H1 (cell line): ENCODE results near the gene LHFPL3. TPM values are rescaled to one million over a fixed set of nuclear protein-coding genes. Genes with fewer than 3 reads are reported as not detected.

Experiments used
- CTCF ChIA-PET: fragments of 300-600 bp; sonication (Branson Sonifier 250); formaldehyde crosslinking; loops from one replicate; lab custom pipeline; 2021; ENCODE audit not compliant: partially characterized antibody; lab: Charles Lee
- POLR2A ChIA-PET: fragments of 300-600 bp; sonication (Branson Sonifier 250); formaldehyde crosslinking; loops from one replicate; lab custom pipeline; 2021; ENCODE audit warnings: inconsistent platforms; ENCODE audit not compliant: partially characterized antibody; lab: Charles Lee
- DNase-seq, 2 experiments: peaks; one replicate each; pipeline versions ENCODE4 v3.0.0 to v3.0.0-alpha.2; 2010 to 2022; ENCODE audit warnings: low spot score in 2 of 2, low read depth in 1 of 2, mixed read lengths in 1 of 2
- FAIRE-seq: peaks from 2 replicates; lab custom pipeline; 2011; peaks lifted over from hg19 to GRCh38; lab: Jason Lieb, UNC
- H2AFZ ChIP-seq: 2 replicates; pipeline ENCODE4 v1.8.1; 2012; ENCODE audit warnings: low read length, inconsistent platforms
- H2AK5ac ChIP-seq: 2 replicates; pipeline ENCODE4 v1.6.1; 2013; ENCODE audit warnings: low read depth, low read length
- H2BK120ac ChIP-seq: replicated peaks from 2 replicates; pipeline ENCODE3; 2013; ENCODE audit warnings: low read depth, low read length, inconsistent platforms
- H2BK12ac ChIP-seq: 2 replicates; pipeline ENCODE4 v1.6.1; 2013; ENCODE audit warnings: low read depth, low read length
- H2BK15ac ChIP-seq: 2 replicates; pipeline ENCODE4 v1.6.1; 2013; ENCODE audit warnings: low read length
- H2BK20ac ChIP-seq: 2 replicates; pipeline ENCODE4 v1.6.1; 2013; ENCODE audit warnings: low read length
- H2BK5ac ChIP-seq: 2 replicates; pipeline ENCODE4 v1.6.1; 2013; ENCODE audit warnings: low read depth, low read length
- H3K14ac ChIP-seq: 2 replicates; pipeline ENCODE4 v1.6.1; 2013; ENCODE audit warnings: inconsistent platforms; ENCODE audit not compliant: insufficient read length
- H3K18ac ChIP-seq: 2 replicates; pipeline ENCODE4 v1.6.1; 2013; ENCODE audit warnings: low read length; ENCODE audit errors: extremely low read depth
- H3K23ac ChIP-seq: 2 replicates; pipeline ENCODE4 v1.6.1; 2013; ENCODE audit warnings: inconsistent platforms; ENCODE audit not compliant: insufficient read length
- H3K23me2 ChIP-seq: 2 replicates; pipeline ENCODE4 v1.6.1; 2013; ENCODE audit warnings: low read depth, low read length
- H3K27ac ChIP-seq: 2 replicates; pipeline ENCODE4 v1.6.1; 2011; ENCODE audit warnings: low read depth, low read length, inconsistent platforms
- H3K27me3 ChIP-seq, 4 experiments: replicated peaks in 1 of 4; 1 replicate in 1 of 4; 2 replicates in 3 of 4; pipeline versions ENCODE4 v1.6.1 to v1.8.1; 2011 to 2013; ENCODE audit warnings: low read length in 3 of 4, mild to moderate bottlenecking in 3 of 4, inconsistent platforms in 2 of 4, mixed read lengths in 2 of 4, moderate library complexity in 1 of 4; ENCODE audit not compliant: control insufficient read depth in 3 of 4, insufficient read depth in 3 of 4; ENCODE audit errors: extremely low read depth in 1 of 4
- H3K36me3 ChIP-seq, 4 experiments: 2 replicates each; pipeline versions ENCODE4 v1.6.1 to v1.8.1; 2011 to 2013; ENCODE audit warnings: mild to moderate bottlenecking in 4 of 4, low read length in 3 of 4, moderate library complexity in 2 of 4, control low read depth in 1 of 4, inconsistent platforms in 1 of 4; ENCODE audit not compliant: insufficient read depth in 4 of 4, control insufficient read depth in 2 of 4
- H3K4ac ChIP-seq: replicated peaks from 2 replicates; pipeline ENCODE3; 2013; ENCODE audit warnings: low read length, low read depth, mixed read lengths, inconsistent platforms; ENCODE audit not compliant: insufficient read length
- H3K4me1 ChIP-seq, 4 experiments: replicated peaks in 1 of 4; 1 replicate in 1 of 4; 2 replicates in 3 of 4; pipeline versions ENCODE4 v1.6.1 to v1.8.1; 2011 to 2013; ENCODE audit warnings: low read length in 3 of 4, inconsistent platforms in 2 of 4, mixed read lengths in 1 of 4; ENCODE audit not compliant: insufficient read depth in 4 of 4, control insufficient read depth in 3 of 4
- H3K4me2 ChIP-seq, 2 experiments: 2 replicates each; pipeline versions ENCODE4 v1.6.1 to v1.8.1; 2011 to 2013; ENCODE audit warnings: low read depth in 2 of 2, low read length in 2 of 2, control low read depth in 1 of 2, inconsistent platforms in 1 of 2, mild to moderate bottlenecking in 1 of 2; ENCODE audit not compliant: insufficient read depth in 1 of 2
- H3K4me3 ChIP-seq, 4 experiments: fragments of 200-600, 300-600 bp in 1 of 4; sonication (generic), shearing (Covaris generic), sonication (Bioruptor Twin) in 1 of 4; 2 replicates each; pipeline versions ENCODE4 v1.5.1 to v1.8.1; 2011 to 2016; ENCODE audit warnings: low read length in 4 of 4, low read depth in 3 of 4, control low read depth in 2 of 4, inconsistent platforms in 2 of 4, mild to moderate bottlenecking in 2 of 4, mixed read lengths in 1 of 4, moderate library complexity in 1 of 4; ENCODE audit not compliant: insufficient read depth in 2 of 4; ENCODE audit errors: extremely low read depth in 1 of 4
- H3K56ac ChIP-seq: replicated peaks from 2 replicates; pipeline ENCODE3; 2013; ENCODE audit warnings: low read depth, mild to moderate bottlenecking, mixed read lengths, low read length, inconsistent platforms; ENCODE audit not compliant: insufficient read length
- H3K79me1 ChIP-seq: 2 replicates; pipeline ENCODE4 v1.6.1; 2013; ENCODE audit warnings: low read depth, low read length, control low read depth
- H3K79me2 ChIP-seq, 2 experiments: 2 replicates each; pipeline versions ENCODE4 v1.6.1 to v1.8.1; 2012 to 2013; ENCODE audit warnings: low read length in 2 of 2, mild to moderate bottlenecking in 2 of 2, inconsistent platforms in 1 of 2; ENCODE audit not compliant: insufficient read depth in 2 of 2, control insufficient read depth in 1 of 2
- H3K9ac ChIP-seq, 4 experiments: replicated peaks in 1 of 4; 1 replicate in 1 of 4; 2 replicates in 3 of 4; pipeline versions ENCODE4 v1.6.1 to v1.8.1; 2011 to 2013; ENCODE audit warnings: low read depth in 3 of 4, low read length in 3 of 4, control low read depth in 2 of 4, mild to moderate bottlenecking in 2 of 4, moderate library complexity in 2 of 4, inconsistent platforms in 1 of 4; ENCODE audit errors: extremely low read depth in 1 of 4
- H3K9me3 ChIP-seq, 2 experiments: 2 replicates each; pipeline versions ENCODE4 v1.6.1 to v1.8.1; 2012 to 2013; ENCODE audit warnings: mild to moderate bottlenecking in 2 of 2, moderate library complexity in 2 of 2, control low read depth in 1 of 2, inconsistent platforms in 1 of 2, low read depth in 1 of 2, low read length in 1 of 2, mixed read lengths in 1 of 2; ENCODE audit not compliant: insufficient read depth in 2 of 2
- H4K20me1 ChIP-seq, 2 experiments: replicated peaks in 1 of 2; 2 replicates each; pipeline versions ENCODE3 to v1.8.1; 2011 to 2013; ENCODE audit warnings: inconsistent platforms in 2 of 2, low read length in 2 of 2, mild to moderate bottlenecking in 1 of 2; ENCODE audit not compliant: insufficient read depth in 2 of 2, control insufficient read depth in 1 of 2
- H4K5ac ChIP-seq: 2 replicates; pipeline ENCODE4 v1.6.1; 2013; ENCODE audit warnings: low read length, low read depth, mixed read lengths, inconsistent platforms; ENCODE audit not compliant: insufficient read length
- H4K8ac ChIP-seq: 2 replicates; pipeline ENCODE4 v1.8.0; 2013; ENCODE audit warnings: mild to moderate bottlenecking, moderate library complexity, low read length, inconsistent platforms; ENCODE audit not compliant: insufficient read depth; ENCODE audit errors: extremely low read depth
- H4K91ac ChIP-seq: replicated peaks from 2 replicates; pipeline ENCODE3; 2013; ENCODE audit warnings: low read length, mixed read lengths, inconsistent platforms; ENCODE audit not compliant: insufficient read length
- BCL11A ChIP-seq, 2 experiments: IDR thresholded peaks; one replicate each; pipeline ENCODE4 v1.6.1; 2011; ENCODE audit warnings: low read depth in 2 of 2, low read length in 2 of 2, mild to moderate bottlenecking in 2 of 2
- EZH2 ChIP-seq: fragments of 200-600 bp; sonication (generic); IDR thresholded peaks from 2 replicates; pipeline ENCODE4 v1.7.1; 2012; ENCODE audit warnings: low read depth, mild to moderate bottlenecking, moderate library complexity, low read length, inconsistent platforms; ENCODE audit not compliant: severe bottlenecking
- KDM1A ChIP-seq: fragments of 200-600, 300-600 bp; sonication (generic); IDR thresholded peaks from 2 replicates; pipeline ENCODE4 v1.7.1; 2016; ENCODE audit warnings: mild to moderate bottlenecking, low read length, borderline replicate concordance
- RFX5 ChIP-seq: IDR thresholded peaks from 2 replicates; pipeline ENCODE4 v1.6.1; 2011; ENCODE audit warnings: low read depth, low read length, improper control_type of control experiment, borderline replicate concordance
- SAP30 ChIP-seq: fragments of 300-600 bp; sonication (generic); IDR thresholded peaks from 2 replicates; pipeline ENCODE4 v1.7.1; 2012; ENCODE audit warnings: low read length, moderate library complexity, mild to moderate bottlenecking, inconsistent platforms; ENCODE audit not compliant: insufficient read depth, insufficient replicate concordance
- SIN3A ChIP-seq, 2 experiments: IDR thresholded peaks in 1 of 2; conservative IDR thresholded peaks in 1 of 2; 2 replicates each; pipeline ENCODE4 v1.6.1; 2011 to 2012; ENCODE audit warnings: low read length in 2 of 2, improper control_type of control experiment in 1 of 2, low read depth in 1 of 2, mild to moderate bottlenecking in 1 of 2
- SP4 ChIP-seq: IDR thresholded peaks from 2 replicates; pipeline ENCODE4 v1.6.1; 2012; ENCODE audit warnings: low read length, inconsistent platforms
- TEAD4 ChIP-seq: IDR thresholded peaks from 2 replicates; pipeline ENCODE4 v1.6.1; 2012; ENCODE audit warnings: low read depth, low read length, inconsistent platforms, mixed read lengths
- WGBS, 2 experiments: shearing (Covaris generic) in 1 of 2; methylation state at CpG; one replicate each; pipeline versions ENCODE4 v1.1.6 to v1.1.7; 2013 to 2015; ENCODE audit warnings: low lambda C conversion rate in 2 of 2, mixed read lengths in 2 of 2, inconsistent platforms in 1 of 2, low coverage in 1 of 2, missing lambda C conversion rate in 1 of 2; ENCODE audit not compliant: insufficient replicate concordance in 2 of 2, insufficient coverage in 1 of 2, insufficient read length in 1 of 2; ENCODE audit errors: extremely low coverage in 1 of 2, missing lambda C conversion rate in 1 of 2; 5-methylcytosine and 5-hydroxymethylcytosine counted together
- polyA plus RNA-seq, 7 experiments: library from polyadenylated mRNA; depleted of rRNA in 3 of 7; stranded (reverse) in 5 of 7; unstranded in 2 of 7; fragments of >200 nt in 5 of 7; fragments of 200-250 nt in 2 of 7; gene quantifications; 1 replicate in 5 of 7; 2 replicates in 1 of 7; 4 replicates in 1 of 7; pipeline versions ENCODE4 v1.2.1 to v1.2.3, GENCODE V29; 2011 to 2013; ENCODE audit warnings: missing spikeins in 2 of 7, mixed read lengths in 2 of 7
- total RNA-seq: library from RNA; stranded (reverse); fragmentation: NEBNext Ultra II Directional; extraction: Animal tissue kit (Norgen Biotek cat#: 25700); gene quantifications from 2 replicates; pipeline ENCODE4 v1.2.1, GENCODE V29; 2021
- TF ChIP-seq, protein P1 (sequence below): IDR thresholded peaks from 2 replicates; pipeline ENCODE4 v1.6.1; 2012; ENCODE audit warnings: inconsistent platforms

The LHFPL3 gene
- total and polyA plus RNA-seq, 2 of the 8 experiments (the other 6 are each of a cell fraction or from before 2014, with no cell fraction given): 0.24 to 0.50 TPM

DNA sequence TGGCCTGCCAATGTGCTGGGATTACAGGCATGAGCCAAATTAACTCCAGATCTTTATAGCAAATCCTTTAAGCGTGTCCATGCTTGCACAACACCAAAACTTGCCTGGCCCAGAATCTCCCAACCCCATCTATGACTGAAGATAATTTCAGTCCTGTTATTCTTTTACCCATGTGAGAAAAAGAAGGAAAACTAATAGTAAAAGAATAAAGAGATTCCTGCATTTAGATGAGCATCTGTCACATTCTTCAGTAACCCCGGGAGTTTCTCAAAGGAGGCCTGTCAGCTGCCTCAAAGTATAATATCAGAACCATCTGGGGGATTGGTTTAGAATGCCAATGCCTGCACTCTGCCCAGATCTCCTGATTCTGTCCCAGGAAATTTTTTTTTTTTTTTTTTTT, 527.5 kb downstream of the LHFPL3 start:
- no peak overlapping the region for H3K18ac ChIP-seq
- no peaks in the 10 kb centered on the region for H3K23me2 ChIP-seq
- no peak overlapping the region for H2BK5ac ChIP-seq
- no peak for FAIRE-seq
- H2AFZ ChIP-seq: no peak overlapping the region
- H3K27me3 ChIP-seq: no peaks in the 10 kb centered on the region
- H3K4me3 ChIP-seq: no peak overlapping the region
- ChIA-PET POLR2A (no interaction called here), CTCF (interaction anchor here (0.9 to 2.1 kb wide), 5 partner anchors 8 to 213 kb away, joined by 3 to 6 read pairs (median 5); no protein-coding TSS in a partner anchor)
- H4K20me1 ChIP-seq: no peaks in the 10 kb centered on the region
- no peak overlapping the region for H4K8ac ChIP-seq
- H3K23ac ChIP-seq: no peak overlapping the region
- no peaks in the 10 kb centered on the region for H3K9me3 ChIP-seq
- no peaks in the 10 kb centered on the region for H3K79me2 ChIP-seq
- H2BK12ac ChIP-seq: no peak overlapping the region
- WGBS, 2 experiments: 86% methylated on average over 2 of the region's 2 CpGs; no CpG with 5 or more reads in 1 of the 2 experiments
- H4K91ac ChIP-seq: no peak overlapping the region
- H3K4ac ChIP-seq: no peak overlapping the region
- no peak overlapping the region for H2BK15ac ChIP-seq
- no peak overlapping the region for H3K56ac ChIP-seq
- no peak overlapping the region for H4K5ac ChIP-seq
- no peak overlapping the region for H3K14ac ChIP-seq
- H2AK5ac ChIP-seq: no peak overlapping the region
- no peaks in the 10 kb centered on the region for H3K4me1 ChIP-seq
- no peak overlapping the region for H2BK20ac ChIP-seq
- H3K4me2 ChIP-seq: no peak overlapping the region
- H3K27ac ChIP-seq: no peak overlapping the region
- H2BK120ac ChIP-seq: no peak overlapping the region
- DNase-seq: no peak
- no peak overlapping the region for H3K9ac ChIP-seq
- no peaks in the 10 kb centered on the region for H3K79me1 ChIP-seq
- H3K36me3 ChIP-seq: no peaks in the 10 kb centered on the region
- TF ChIP-seq SP4 (no peak), EZH2 (no peak), SAP30 (no peak), TEAD4 (no peak), SIN3A (conservative IDR thresholded peaks at IDR 0.05 in 1 of 2, IDR thresholded peaks at IDR 0.05 in 1 of 2; ENCODE audit: low read depth in 1 of 2, low read length in 2 of 2) (no peak), RFX5 (no peak), BCL11A (IDR thresholded peaks at IDR 0.05; ENCODE audit: low read depth in 2 of 2, low read length in 2 of 2) (no peak), KDM1A (no peak)
- TF ChIP-seq, protein P1, sequence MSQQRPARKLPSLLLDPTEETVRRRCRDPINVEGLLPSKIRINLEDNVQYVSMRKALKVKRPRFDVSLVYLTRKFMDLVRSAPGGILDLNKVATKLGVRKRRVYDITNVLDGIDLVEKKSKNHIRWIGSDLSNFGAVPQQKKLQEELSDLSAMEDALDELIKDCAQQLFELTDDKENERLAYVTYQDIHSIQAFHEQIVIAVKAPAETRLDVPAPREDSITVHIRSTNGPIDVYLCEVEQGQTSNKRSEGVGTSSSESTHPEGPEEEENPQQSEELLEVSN: no peak
